HG03196 (cell line): Measurements from ENCODE around the gene SLC22A8.
"Not testable (repeated sequence)": the region's sequence is repeated elsewhere in the genome, so short reads cannot be mapped to it uniquely, and the experiment has no call there.

ENCODE experiments used
- ATAC-seq: cut with Tn5 transposase; IDR thresholded peaks from one replicate; pipeline ENCODE4 v1.9.1; 2021; ENCODE audit not compliant: unreplicated experiment

SLC22A8 gene

GRCh38 chr11:63015521-63016215, at the start of gene SLC22A8:
SLC22A8 (minus strand) TSS chr11:63015841; CDS start chr11:63014958, 883 bp downstream.
- ATAC-seq: no peak

GRCh38 chr11:63046203-63046602, 30.6 kb upstream of the SLC22A8 start:
- not testable (repeated sequence) for ATAC-seq

GRCh38 chr11:63042596-63042995, 27.0 kb upstream of the SLC22A8 start:
- no peak for ATAC-seq

GRCh38 chr11:63032457-63032856, 16.8 kb upstream of the SLC22A8 start:
- no peak for ATAC-seq

GRCh38 chr11:63023841-63024648, 8.4 kb upstream of the SLC22A8 start:
- no peak for ATAC-seq

GRCh38 chr11:63023222-63023814, 7.7 kb upstream of the SLC22A8 start:
- no peak for ATAC-seq

GRCh38 chr11:63022441-63022840, 6.8 kb upstream of the SLC22A8 start:
- no peak for ATAC-seq

GRCh38 chr11:63020671-63021291, 5.1 kb upstream of the SLC22A8 start:
- ATAC-seq: no peak

GRCh38 chr11:63019506-63019905, 3.9 kb upstream of the SLC22A8 start:
- no peak for ATAC-seq

GRCh38 chr11:63017306-63017974, 1.8 kb upstream of the SLC22A8 start:
- ATAC-seq: no peak

GRCh38 chr11:63014408-63015055, 1.1 kb downstream of the SLC22A8 start:
- ATAC-seq: no peak

GRCh38 chr11:63012839-63013238, 2.8 kb downstream of the SLC22A8 start:
- no peak for ATAC-seq

GRCh38 chr11:63012430-63012829, 3.2 kb downstream of the SLC22A8 start:
- ATAC-seq: no peak

- no peak for ATAC-seq
These were observed 4.7 kb downstream of the SLC22A8 start for GRCh38 chr11:63010934-63011439.

- no peak for ATAC-seq
These were observed 7.7 kb downstream of the SLC22A8 start for GRCh38 chr11:63007920-63008319.

GRCh38 chr11:63001456-63001855, 14.2 kb downstream of the SLC22A8 start:
- no peak for ATAC-seq

- ATAC-seq: no peak
These were observed 16.0 kb downstream of the SLC22A8 start for GRCh38 chr11:62999649-63000048.

GRCh38 chr11:62999156-62999555, 16.5 kb downstream of the SLC22A8 start:
- no peak for ATAC-seq

GRCh38 chr11:62996271-62996670, 19.4 kb downstream of the SLC22A8 start:
- ATAC-seq: no peak

GRCh38 chr11:62994775-62995174, 20.9 kb downstream of the SLC22A8 start:
- ATAC-seq: no peak
